ENCODE data around the gene GTF3C2. TPM values are rescaled to one million over a fixed set of nuclear protein-coding genes. Genes with fewer than 3 reads are reported as not detected.

GTF3C2 gene
- total and polyA plus RNA-seq, 2 of the 13 experiments (the other 11 are each of a cell fraction or from before 2014, with no cell fraction given), result 77.5 to 130 TPM

- TF ChIP-seq, protein P1, sequence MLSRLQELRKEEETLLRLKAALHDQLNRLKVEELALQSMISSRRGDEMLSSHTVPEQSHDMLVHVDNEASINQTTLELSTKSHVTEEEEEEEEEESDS (CRISPR knock-in tag; IDR thresholded peaks at IDR 0.05; ENCODE audit: borderline replicate concordance), result no peak
- TF ChIP-seq CREBL2 (CRISPR knock-in tag; IDR thresholded peaks at IDR 0.05; ENCODE audit: borderline replicate concordance) (no peak), ATF7 (IDR thresholded peaks at IDR 0.05) (no peak), ATF7 (CRISPR knock-in tag; IDR thresholded peaks at IDR 0.05) (no peak), TBX3 (IDR thresholded peaks at IDR 0.05; ENCODE audit: borderline replicate concordance) (no peak), CREM (IDR thresholded peaks at IDR 0.05) (peak; percentile 75), CREM (CRISPR knock-in tag; IDR thresholded peaks at IDR 0.05) (no peak), ZNF788 (CRISPR knock-in tag; IDR thresholded peaks at IDR 0.05; ENCODE audit: borderline replicate concordance) (no peak), MNT (IDR thresholded peaks at IDR 0.05) (no peak), ZFP36 (IDR thresholded peaks at IDR 0.05; ENCODE audit: borderline replicate concordance, low read depth, low read length, partially characterized antibody) (no peak), ZNF101 (CRISPR knock-in tag; IDR thresholded peaks at IDR 0.05; ENCODE audit: borderline replicate concordance, low read depth) (no peak), GTF2F1 (IDR thresholded peaks at IDR 0.05; ENCODE audit: low read length) (no peak), ZNF749 (CRISPR knock-in tag; IDR thresholded peaks at IDR 0.05; ENCODE audit: borderline replicate concordance) (no peak), NCOA2 (CRISPR knock-in tag; IDR thresholded peaks at IDR 0.05) (no peak), HOMEZ (CRISPR knock-in tag; IDR thresholded peaks at IDR 0.05; ENCODE audit: low read depth) (no peak), NFYB (CRISPR knock-in tag; IDR thresholded peaks at IDR 0.05) (peak; percentile 82), HDAC2 (CRISPR knock-in tag; IDR thresholded peaks at IDR 0.05) (no peak), KLF6 (CRISPR knock-in tag; IDR thresholded peaks at IDR 0.05) (no peak), CHD2 (IDR thresholded peaks at IDR 0.05; ENCODE audit: low read depth, low read length) (no peak)
- TF ChIP-seq, protein P2, sequence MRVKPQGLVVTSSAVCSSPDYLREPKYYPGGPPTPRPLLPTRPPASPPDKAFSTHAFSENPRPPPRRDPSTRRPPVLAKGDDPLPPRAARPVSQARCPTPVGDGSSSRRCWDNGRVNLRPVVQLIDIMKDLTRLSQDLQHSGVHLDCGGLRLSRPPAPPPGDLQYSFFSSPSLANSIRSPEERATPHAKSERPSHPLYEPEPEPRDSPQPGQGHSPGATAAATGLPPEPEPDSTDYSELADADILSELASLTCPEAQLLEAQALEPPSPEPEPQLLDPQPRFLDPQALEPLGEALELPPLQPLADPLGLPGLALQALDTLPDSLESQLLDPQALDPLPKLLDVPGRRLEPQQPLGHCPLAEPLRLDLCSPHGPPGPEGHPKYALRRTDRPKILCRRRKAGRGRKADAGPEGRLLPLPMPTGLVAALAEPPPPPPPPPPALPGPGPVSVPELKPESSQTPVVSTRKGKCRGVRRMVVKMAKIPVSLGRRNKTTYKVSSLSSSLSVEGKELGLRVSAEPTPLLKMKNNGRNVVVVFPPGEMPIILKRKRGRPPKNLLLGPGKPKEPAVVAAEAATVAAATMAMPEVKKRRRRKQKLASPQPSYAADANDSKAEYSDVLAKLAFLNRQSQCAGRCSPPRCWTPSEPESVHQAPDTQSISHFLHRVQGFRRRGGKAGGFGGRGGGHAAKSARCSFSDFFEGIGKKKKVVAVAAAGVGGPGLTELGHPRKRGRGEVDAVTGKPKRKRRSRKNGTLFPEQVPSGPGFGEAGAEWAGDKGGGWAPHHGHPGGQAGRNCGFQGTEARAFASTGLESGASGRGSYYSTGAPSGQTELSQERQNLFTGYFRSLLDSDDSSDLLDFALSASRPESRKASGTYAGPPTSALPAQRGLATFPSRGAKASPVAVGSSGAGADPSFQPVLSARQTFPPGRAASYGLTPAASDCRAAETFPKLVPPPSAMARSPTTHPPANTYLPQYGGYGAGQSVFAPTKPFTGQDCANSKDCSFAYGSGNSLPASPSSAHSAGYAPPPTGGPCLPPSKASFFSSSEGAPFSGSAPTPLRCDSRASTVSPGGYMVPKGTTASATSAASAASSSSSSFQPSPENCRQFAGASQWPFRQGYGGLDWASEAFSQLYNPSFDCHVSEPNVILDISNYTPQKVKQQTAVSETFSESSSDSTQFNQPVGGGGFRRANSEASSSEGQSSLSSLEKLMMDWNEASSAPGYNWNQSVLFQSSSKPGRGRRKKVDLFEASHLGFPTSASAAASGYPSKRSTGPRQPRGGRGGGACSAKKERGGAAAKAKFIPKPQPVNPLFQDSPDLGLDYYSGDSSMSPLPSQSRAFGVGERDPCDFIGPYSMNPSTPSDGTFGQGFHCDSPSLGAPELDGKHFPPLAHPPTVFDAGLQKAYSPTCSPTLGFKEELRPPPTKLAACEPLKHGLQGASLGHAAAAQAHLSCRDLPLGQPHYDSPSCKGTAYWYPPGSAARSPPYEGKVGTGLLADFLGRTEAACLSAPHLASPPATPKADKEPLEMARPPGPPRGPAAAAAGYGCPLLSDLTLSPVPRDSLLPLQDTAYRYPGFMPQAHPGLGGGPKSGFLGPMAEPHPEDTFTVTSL (CRISPR knock-in tag; IDR thresholded peaks at IDR 0.05; ENCODE audit: borderline replicate concordance), result no peak
These were observed 24.3 kb upstream of the GTF3C2 start, which contains the start of gene ZNF513 (continued) for GRCh38 chr2:27380626-27381545.
